ENCODE measurements around the gene WRAP53.

DNA sequence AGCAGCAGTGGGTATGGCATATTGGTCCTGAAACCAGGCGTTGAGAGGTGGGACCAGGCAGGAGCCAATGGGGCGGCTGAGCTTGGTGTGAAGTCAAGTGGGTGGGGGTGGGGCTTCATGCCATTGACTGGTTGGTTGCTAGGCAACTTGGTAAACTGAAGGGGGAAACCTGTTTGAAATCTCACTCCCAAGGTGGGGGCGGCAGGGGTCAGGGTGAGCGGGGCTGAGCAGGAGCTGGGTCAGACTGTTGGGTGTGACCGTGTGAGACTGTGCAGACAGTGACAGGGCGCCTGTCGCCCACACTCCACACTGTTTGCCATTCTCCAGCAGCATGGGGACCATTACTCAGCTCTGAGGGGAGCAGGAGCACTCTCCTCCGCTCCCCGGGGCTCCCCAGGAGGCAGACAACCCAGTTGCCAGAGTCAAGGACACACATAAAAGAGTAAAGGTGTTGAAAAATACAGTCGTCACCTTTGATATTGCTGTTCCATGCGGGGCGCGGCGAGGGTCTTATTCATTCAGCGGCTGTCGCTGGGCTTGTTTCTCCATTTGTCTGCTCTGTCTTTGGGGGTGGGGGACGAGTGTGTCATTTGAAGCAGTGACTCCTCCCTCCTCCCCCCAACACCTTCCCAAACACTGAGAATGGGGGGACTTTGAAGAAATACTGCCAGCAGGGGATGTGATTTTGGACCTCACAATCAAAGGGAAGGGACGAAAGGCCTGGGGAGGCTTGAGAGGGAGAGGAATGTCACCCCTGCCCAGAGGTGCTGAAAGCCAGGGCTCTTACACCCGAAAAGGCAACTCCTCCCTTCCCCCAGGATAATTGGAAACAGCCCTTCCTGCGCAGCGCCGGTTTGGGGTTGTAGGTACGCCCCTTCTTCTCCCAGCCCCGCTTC is 15.6 kb downstream of the WRAP53 start:
- TF ChIP-seq POLR2A (IDR thresholded peaks at IDR 0.05; ENCODE audit: low read depth, low read length) (no peak), POLR2AphosphoS5 (IDR thresholded peaks at IDR 0.05; ENCODE audit: low read depth, low read length) (no peak), TAF1 (IDR thresholded peaks at IDR 0.05; ENCODE audit: low read depth, low read length) (no peak), POU2F2 (IDR thresholded peaks at IDR 0.05; ENCODE audit: low read depth, low read length) (no peak)

All from GM12891 (cell line).